Measurements from ENCODE around the gene TMC3. TPM values are rescaled to one million over a fixed set of nuclear protein-coding genes. Genes with fewer than 3 reads are reported as not detected.

TMC3 gene
- total RNA-seq, 2 donors from 2014 or later = not detected

GRCh38 chr15:81289910-81290309 lies 84.1 kb downstream of the TMC3 start:
- no peak for TF ChIP-seq CTCF (IDR thresholded peaks at IDR 0.05)
- no peak overlapping the region for H3K4me3 ChIP-seq
- DNase-seq (ENCODE audit: low spot score) = no peak
- no peaks in the 10 kb centered on the region for H3K9me3 ChIP-seq
- H3K4me1 ChIP-seq = peaks cover 0 to 12% of the 10 kb centered on the region in 2 donors
- H3K27me3 ChIP-seq = no peaks in the 10 kb centered on the region
- peaks cover 14% of the 10 kb centered on the region for H3K36me3 ChIP-seq
- no peak overlapping the region for H3K27ac ChIP-seq

- Histone ChIP-seq H3K27me3 (no peaks in the 10 kb centered on the region), H3K27ac (no peak overlapping the region), H3K4me3 (no peak overlapping the region), H3K9me3 (no peaks in the 10 kb centered on the region), H3K4me1 (no peaks in the 10 kb centered on the region), H3K36me3 (peaks cover 14% of the 10 kb centered on the region)
- no peak for DNase-seq (ENCODE audit: low spot score)
- TF ChIP-seq CTCF (IDR thresholded peaks at IDR 0.05) = no peak
These were observed 85.4 kb downstream of the TMC3 start for GRCh38 chr15:81288616-81289015.

- Histone ChIP-seq H3K4me1 (no peaks in the 10 kb centered on the region), H3K9me3 (no peaks in the 10 kb centered on the region), H3K27me3 (no peaks in the 10 kb centered on the region), H3K36me3 (peaks cover 14% of the 10 kb centered on the region), H3K4me3 (no peak overlapping the region), H3K27ac (no peak overlapping the region)
- no peak for TF ChIP-seq CTCF (IDR thresholded peaks at IDR 0.05)
- no peak for DNase-seq (ENCODE audit: low spot score)
These were observed 86.0 kb downstream of the TMC3 start for GRCh38 chr15:81288040-81288439.

GRCh38 chr15:81286621-81287121 lies 87.3 kb downstream of the TMC3 start:
- H3K27ac ChIP-seq = no peak overlapping the region

GRCh38 chr15:81285461-81285860 lies 88.6 kb downstream of the TMC3 start:
- Histone ChIP-seq H3K36me3 (peaks cover 10% of the 10 kb centered on the region), H3K9me3 (no peaks in the 10 kb centered on the region), H3K27ac (no peak overlapping the region), H3K4me1 (no peaks in the 10 kb centered on the region), H3K4me3 (no peak overlapping the region), H3K27me3 (no peaks in the 10 kb centered on the region)
- no peak for DNase-seq (ENCODE audit: low spot score)
- no peak for TF ChIP-seq CTCF (IDR thresholded peaks at IDR 0.05)

More at GRCh38 chr15:81286621-81287121, 87.3 kb downstream of the TMC3 start:
- Histone ChIP-seq H3K36me3 (peaks cover 10% of the 10 kb centered on the region), H3K4me1 (no peaks in the 10 kb centered on the region), H3K9me3 (no peaks in the 10 kb centered on the region), H3K4me3 (no peak overlapping the region), H3K27me3 (no peaks in the 10 kb centered on the region)
- TF ChIP-seq CTCF (IDR thresholded peaks at IDR 0.05) = no peak
- no peak for DNase-seq (ENCODE audit: low spot score)

Data from right atrium auricular region (tissue), 2 donors.